Peyer's patch (tissue), 4 donors: ENCODE data around the gene APOBEC3H.

Experiments
- POLR2A ChIP-seq, 2 donors: fragments of 450-650 bp; IDR thresholded peaks; one replicate each; pipeline ENCODE4 v1.5.1; 2017; ENCODE audit warnings: antibody characterized with exemption in 2 of 2, mild to moderate bottlenecking in 2 of 2, moderate library complexity in 2 of 2
- TF ChIP-seq, protein P1 (sequence below), 6 experiments: fragments of 450-650 bp in 4 of 6; fragments of 200-600 bp in 2 of 6; sonication (generic) in 1 of 6; IDR thresholded peaks; one replicate each; pipeline ENCODE4 v1.5.1; 2017 to 2019; ENCODE audit warnings: antibody characterized with exemption in 6 of 6, mild to moderate bottlenecking in 3 of 6, moderate library complexity in 1 of 6

DNA sequence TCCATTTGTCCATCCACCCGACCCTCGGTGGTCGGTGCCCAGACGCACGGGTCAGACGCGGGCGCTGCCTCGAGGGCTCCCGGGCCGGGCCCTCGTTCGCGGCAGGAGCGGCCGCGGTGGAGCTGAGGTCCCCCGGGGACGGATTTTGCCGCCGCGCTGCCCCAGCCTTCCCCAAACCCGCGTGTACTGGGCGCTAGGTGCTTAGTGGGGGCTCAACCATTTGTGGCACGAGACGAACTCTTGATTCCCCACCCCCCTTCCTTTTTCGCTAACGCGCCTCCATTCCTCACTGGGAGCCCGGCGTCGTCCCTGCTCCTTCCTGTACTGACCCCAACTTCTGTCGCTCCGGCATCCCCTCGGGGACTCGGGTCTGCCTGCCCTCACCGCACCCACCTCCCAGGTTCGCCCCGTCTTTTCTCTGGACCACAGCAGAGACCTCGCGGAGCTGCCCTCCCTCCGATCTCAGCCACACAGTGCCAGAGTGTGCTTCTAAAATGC, 56.2 kb downstream of the APOBEC3H start:
- TF ChIP-seq, protein P1, sequence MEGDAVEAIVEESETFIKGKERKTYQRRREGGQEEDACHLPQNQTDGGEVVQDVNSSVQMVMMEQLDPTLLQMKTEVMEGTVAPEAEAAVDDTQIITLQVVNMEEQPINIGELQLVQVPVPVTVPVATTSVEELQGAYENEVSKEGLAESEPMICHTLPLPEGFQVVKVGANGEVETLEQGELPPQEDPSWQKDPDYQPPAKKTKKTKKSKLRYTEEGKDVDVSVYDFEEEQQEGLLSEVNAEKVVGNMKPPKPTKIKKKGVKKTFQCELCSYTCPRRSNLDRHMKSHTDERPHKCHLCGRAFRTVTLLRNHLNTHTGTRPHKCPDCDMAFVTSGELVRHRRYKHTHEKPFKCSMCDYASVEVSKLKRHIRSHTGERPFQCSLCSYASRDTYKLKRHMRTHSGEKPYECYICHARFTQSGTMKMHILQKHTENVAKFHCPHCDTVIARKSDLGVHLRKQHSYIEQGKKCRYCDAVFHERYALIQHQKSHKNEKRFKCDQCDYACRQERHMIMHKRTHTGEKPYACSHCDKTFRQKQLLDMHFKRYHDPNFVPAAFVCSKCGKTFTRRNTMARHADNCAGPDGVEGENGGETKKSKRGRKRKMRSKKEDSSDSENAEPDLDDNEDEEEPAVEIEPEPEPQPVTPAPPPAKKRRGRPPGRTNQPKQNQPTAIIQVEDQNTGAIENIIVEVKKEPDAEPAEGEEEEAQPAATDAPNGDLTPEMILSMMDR (IDR thresholded peaks at IDR 0.05) = no peak
- TF ChIP-seq POLR2A (IDR thresholded peaks at IDR 0.05) = no peak
